ENCODE measurements around the gene INPP4B. TPM values are rescaled to one million over a fixed set of nuclear protein-coding genes. Genes with fewer than 3 reads are reported as not detected.

Gene INPP4B
- total RNA-seq, 1 experiment from 2014 or later = 0.07 TPM

GRCh38 chr4:142226014-142226413 is 620.1 kb downstream of the INPP4B start:
- Histone ChIP-seq H2AFZ (ENCODE audit: low read length) (no peak overlapping the region), H3K14ac (ENCODE audit: insufficient read depth, low read length) (no peak overlapping the region), H2BK20ac (ENCODE audit: low read depth, low read length, poor library complexity, severe bottlenecking) (no peak overlapping the region), H4K20me1 (ENCODE audit: control insufficient read depth, insufficient read depth, insufficient read length) (no peaks in the 10 kb centered on the region), H2BK15ac (ENCODE audit: low read depth, low read length) (no peak overlapping the region), H3T11ph (ENCODE audit: low read length) (no peak overlapping the region), H4K8ac (replicated peaks; ENCODE audit: insufficient read length, low read depth, low read length) (no peak overlapping the region), H3K4me1 (ENCODE audit: insufficient read depth, low read length) (no peaks in the 10 kb centered on the region), H3K4ac (ENCODE audit: low read depth, low read length) (no peak overlapping the region), H3K79me1 (ENCODE audit: insufficient read depth, low read depth, low read length, poor library complexity, severe bottlenecking) (no peaks in the 10 kb centered on the region), H2BK5ac (ENCODE audit: insufficient read length, low read length) (no peak overlapping the region), H4K5ac (ENCODE audit: insufficient read length, low read depth, low read length) (no peak overlapping the region), H3K79me2 (ENCODE audit: insufficient read depth, low read length) (no peaks in the 10 kb centered on the region), H2BK12ac (ENCODE audit: insufficient read length, low read depth, low read length) (no peak overlapping the region), H3K4me2 (ENCODE audit: insufficient read depth, insufficient read length, low read length) (no peak overlapping the region), H3K23ac (ENCODE audit: insufficient read length, low read depth, low read length) (no peak overlapping the region), H3K56ac (ENCODE audit: insufficient read length, low read depth, low read length) (no peak overlapping the region), H4K91ac (ENCODE audit: insufficient read length, low read depth, low read length) (no peak overlapping the region), H3K9me3 (ENCODE audit: control insufficient read depth, low read depth, low read length) (no peaks in the 10 kb centered on the region), H3K9ac (ENCODE audit: extremely low read depth, insufficient read length, low read length) (no peak overlapping the region), H2AK5ac (ENCODE audit: insufficient read length, low read length) (no peak overlapping the region), H3K18ac (ENCODE audit: insufficient read length, low read depth, low read length) (no peak overlapping the region), H3K23me2 (ENCODE audit: insufficient read length, low read depth, low read length, poor library complexity, severe bottlenecking) (no peaks in the 10 kb centered on the region), H2BK120ac (ENCODE audit: low read depth, low read length, poor library complexity, severe bottlenecking) (no peak overlapping the region), H3K27me3 (ENCODE audit: insufficient read depth, low read length) (no peaks in the 10 kb centered on the region), H3K27ac (ENCODE audit: insufficient read length, low read depth, low read length) (no peak overlapping the region)
- Mint-ChIP-seq H3K4me1 (peaks cover 4% of the 10 kb centered on the region in 2 experiments; a peak in 1 of 4 replicates), H3K9me3 (no peaks in the 10 kb centered on the region; a peak in 1 of 5 replicates), H3K36me3 (ENCODE audit: insufficient read depth in 1 of 3, low read depth in 3 of 3) (no peaks in the 10 kb centered on the region), H3K4me3 (no peak overlapping the region), H3K27me3 (ENCODE audit: low read depth) (no peaks in the 10 kb centered on the region), H3K27ac (no peak overlapping the region)
- DNase-seq = no peak
- TF ChIP-seq, protein P1, sequence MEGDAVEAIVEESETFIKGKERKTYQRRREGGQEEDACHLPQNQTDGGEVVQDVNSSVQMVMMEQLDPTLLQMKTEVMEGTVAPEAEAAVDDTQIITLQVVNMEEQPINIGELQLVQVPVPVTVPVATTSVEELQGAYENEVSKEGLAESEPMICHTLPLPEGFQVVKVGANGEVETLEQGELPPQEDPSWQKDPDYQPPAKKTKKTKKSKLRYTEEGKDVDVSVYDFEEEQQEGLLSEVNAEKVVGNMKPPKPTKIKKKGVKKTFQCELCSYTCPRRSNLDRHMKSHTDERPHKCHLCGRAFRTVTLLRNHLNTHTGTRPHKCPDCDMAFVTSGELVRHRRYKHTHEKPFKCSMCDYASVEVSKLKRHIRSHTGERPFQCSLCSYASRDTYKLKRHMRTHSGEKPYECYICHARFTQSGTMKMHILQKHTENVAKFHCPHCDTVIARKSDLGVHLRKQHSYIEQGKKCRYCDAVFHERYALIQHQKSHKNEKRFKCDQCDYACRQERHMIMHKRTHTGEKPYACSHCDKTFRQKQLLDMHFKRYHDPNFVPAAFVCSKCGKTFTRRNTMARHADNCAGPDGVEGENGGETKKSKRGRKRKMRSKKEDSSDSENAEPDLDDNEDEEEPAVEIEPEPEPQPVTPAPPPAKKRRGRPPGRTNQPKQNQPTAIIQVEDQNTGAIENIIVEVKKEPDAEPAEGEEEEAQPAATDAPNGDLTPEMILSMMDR (conservative IDR thresholded peaks at IDR 0.05) = no peak

Measured in H9 (cell line).